NCI-H526 (cell line): ENCODE results near the gene QRICH2.
"Not testable (repeated sequence)": the region's sequence is repeated elsewhere in the genome, so short reads cannot be mapped to it uniquely, and the experiment has no call there.

Source experiments
- DNase-seq, 2 experiments: peaks; one replicate each; lab custom pipeline; 2025; lab: John Stamatoyannopoulos, UW

The QRICH2 gene

GRCh38 chr17:76307966-76308338 lies at the start of gene QRICH2:
QRICH2 (minus strand) TSS chr17:76308276; CDS start chr17:76307998, 278 bp downstream.
- no peak for DNase-seq

GRCh38 chr17:76357597-76358158 lies 49.6 kb upstream of the QRICH2 start:
- no peak for DNase-seq

- DNase-seq, result peak; percentile 18 to 48
Observed at GRCh38 chr17:76356803-76357456, 48.9 kb upstream of the QRICH2 start.

- peak in 1 of 2 experiments; percentile 13 for DNase-seq
Observed at GRCh38 chr17:76354747-76355310, 46.8 kb upstream of the QRICH2 start.

GRCh38 chr17:76354317-76354729 lies 46.2 kb upstream of the QRICH2 start:
- DNase-seq, result no peak

GRCh38 chr17:76353599-76354316 lies 45.7 kb upstream of the QRICH2 start, which contains the start of gene PRPSAP1:
PRPSAP1 (minus strand) TSS chr17:76353916; CDS start chr17:76353703, 213 bp downstream.
- DNase-seq, result peak; percentile 93 to 97

- DNase-seq, result peak in 1 of 2 experiments; percentile 66
Observed at GRCh38 chr17:76353004-76353598, 45.0 kb upstream of the QRICH2 start.

GRCh38 chr17:76351526-76352071 lies 43.5 kb upstream of the QRICH2 start:
- no peak for DNase-seq

GRCh38 chr17:76350463-76350862 lies 42.4 kb upstream of the QRICH2 start:
- DNase-seq, result no peak

GRCh38 chr17:76346936-76347335 lies 38.9 kb upstream of the QRICH2 start:
- not testable (repeated sequence) for DNase-seq

- DNase-seq, result no peak
Observed at GRCh38 chr17:76345377-76345974, 37.4 kb upstream of the QRICH2 start.

- DNase-seq, result no peak
Observed at GRCh38 chr17:76343106-76343505, 35.0 kb upstream of the QRICH2 start.

- DNase-seq, result no peak
Observed at GRCh38 chr17:76341301-76341700, 33.2 kb upstream of the QRICH2 start.

GRCh38 chr17:76337413-76337777 lies 29.3 kb upstream of the QRICH2 start:
- DNase-seq, result no peak

GRCh38 chr17:76336756-76337412 lies 28.8 kb upstream of the QRICH2 start:
- no peak for DNase-seq

- DNase-seq, result no peak
Observed at GRCh38 chr17:76335716-76336381, 27.8 kb upstream of the QRICH2 start.

GRCh38 chr17:76333673-76334505 lies 25.8 kb upstream of the QRICH2 start:
- DNase-seq, result no peak

GRCh38 chr17:76331083-76331482 lies 23.0 kb upstream of the QRICH2 start:
- no peak for DNase-seq

- DNase-seq, result no peak
Observed at GRCh38 chr17:76329664-76330063, 21.6 kb upstream of the QRICH2 start.

- no peak for DNase-seq
Observed at GRCh38 chr17:76327696-76328095, 19.6 kb upstream of the QRICH2 start.
